CD4-positive, alpha-beta memory T cell (primary cell): ENCODE data around the gene PLCD3. TPM values are rescaled to one million over a fixed set of nuclear protein-coding genes. Genes with fewer than 3 reads are reported as not detected.

Experiments
- CTCF ChIA-PET: fragments of 350-600 bp; sonication (Branson Sonifier 250); formaldehyde crosslinking; loops from one replicate; lab custom pipeline; 2021; ENCODE audit warnings: inconsistent platforms; ENCODE audit not compliant: partially characterized antibody; lab: Charles Lee
- POLR2A ChIA-PET: fragments of 350-600 bp; sonication (Branson Sonifier 250); formaldehyde crosslinking; loops from one replicate; lab custom pipeline; 2021; ENCODE audit not compliant: partially characterized antibody; lab: Charles Lee
- DNase-seq, 5 donors: peaks; one replicate each; pipeline versions ENCODE4 v3.0.0 to v3.0.0-alpha.2; 2020 to 2022; ENCODE audit warnings: mixed read lengths in 1 of 5
- H3K27ac ChIP-seq: one replicate; pipeline ENCODE4 v1.7.0; 2013; ENCODE audit warnings: low read depth, low read length
- H3K27me3 ChIP-seq: 2 replicates; pipeline ENCODE4 v1.7.0; 2013; ENCODE audit warnings: mild to moderate bottlenecking, low read length, moderate library complexity; ENCODE audit not compliant: insufficient read depth
- H3K36me3 ChIP-seq: 2 replicates; pipeline ENCODE4 v1.7.0; 2013; ENCODE audit warnings: mild to moderate bottlenecking, low read length, moderate library complexity; ENCODE audit not compliant: insufficient read depth
- H3K4me1 ChIP-seq: 2 replicates; pipeline ENCODE4 v1.7.0; 2013; ENCODE audit warnings: mild to moderate bottlenecking, low read length, moderate library complexity; ENCODE audit not compliant: insufficient read depth
- H3K4me3 ChIP-seq, 2 donors: one replicate each; pipeline ENCODE4 v1.7.0; 2013; ENCODE audit warnings: low read length in 2 of 2, mild to moderate bottlenecking in 1 of 2
- H3K9me3 ChIP-seq, 2 donors: one replicate each; pipeline ENCODE4 v1.7.0; 2013; ENCODE audit warnings: low read length in 2 of 2, control low read depth in 1 of 2; ENCODE audit not compliant: control insufficient read depth in 1 of 2
- H3K27ac Mint-ChIP-seq, 7 donors: one replicate each; pipeline ENCODE4 v1.8.0; 2020 to 2021; ENCODE audit warnings: mixed read lengths in 7 of 7, mild to moderate bottlenecking in 6 of 7, inconsistent platforms in 3 of 7, moderate library complexity in 3 of 7
- H3K27me3 Mint-ChIP-seq, 2 donors: one replicate each; pipeline ENCODE4 v1.8.0; 2020 to 2021; ENCODE audit warnings: mixed read lengths in 2 of 2
- H3K36me3 Mint-ChIP-seq, 2 donors: one replicate each; pipeline ENCODE4 v1.8.0; 2020 to 2021; ENCODE audit warnings: mixed read lengths in 2 of 2, inconsistent platforms in 1 of 2, mild to moderate bottlenecking in 1 of 2
- H3K4me1 Mint-ChIP-seq, 4 donors: one replicate each; pipeline ENCODE4 v1.8.0; 2020 to 2021; ENCODE audit warnings: mixed read lengths in 4 of 4, mild to moderate bottlenecking in 1 of 4
- H3K4me3 Mint-ChIP-seq, 8 donors: one replicate each; pipeline ENCODE4 v1.8.0; 2020 to 2021; ENCODE audit warnings: mixed read lengths in 8 of 8, mild to moderate bottlenecking in 7 of 8, moderate library complexity in 6 of 8, inconsistent platforms in 3 of 8
- H3K9me3 Mint-ChIP-seq, 8 donors: one replicate each; pipeline ENCODE4 v1.8.0; 2020 to 2021; ENCODE audit warnings: mixed read lengths in 8 of 8, mild to moderate bottlenecking in 5 of 8, inconsistent platforms in 3 of 8, moderate library complexity in 1 of 8
- intact Hi-C: fragments of 100-400 bp; cut with micrococcal nuclease; formaldehyde crosslinking; loops from one replicate; pipeline ENCODE4 v1.15.1; 2023
- polyA plus RNA-seq, 2 donors: library from polyadenylated mRNA; unstranded; fragments of 300-500 nt; fragmentation: Illumina TruSeq; gene quantifications; one replicate each; pipeline ENCODE4 v1.2.3, GENCODE V29; 2021
- total RNA-seq, 2 experiments: library from RNA; stranded (reverse); gene quantifications; one replicate each; pipeline ENCODE4 v1.2.3, GENCODE V29; 2021

The PLCD3 gene
- total and polyA plus RNA-seq, 4 experiments from 2014 or later: 0.30 to 6.0 (median 2.3) TPM

DNA sequence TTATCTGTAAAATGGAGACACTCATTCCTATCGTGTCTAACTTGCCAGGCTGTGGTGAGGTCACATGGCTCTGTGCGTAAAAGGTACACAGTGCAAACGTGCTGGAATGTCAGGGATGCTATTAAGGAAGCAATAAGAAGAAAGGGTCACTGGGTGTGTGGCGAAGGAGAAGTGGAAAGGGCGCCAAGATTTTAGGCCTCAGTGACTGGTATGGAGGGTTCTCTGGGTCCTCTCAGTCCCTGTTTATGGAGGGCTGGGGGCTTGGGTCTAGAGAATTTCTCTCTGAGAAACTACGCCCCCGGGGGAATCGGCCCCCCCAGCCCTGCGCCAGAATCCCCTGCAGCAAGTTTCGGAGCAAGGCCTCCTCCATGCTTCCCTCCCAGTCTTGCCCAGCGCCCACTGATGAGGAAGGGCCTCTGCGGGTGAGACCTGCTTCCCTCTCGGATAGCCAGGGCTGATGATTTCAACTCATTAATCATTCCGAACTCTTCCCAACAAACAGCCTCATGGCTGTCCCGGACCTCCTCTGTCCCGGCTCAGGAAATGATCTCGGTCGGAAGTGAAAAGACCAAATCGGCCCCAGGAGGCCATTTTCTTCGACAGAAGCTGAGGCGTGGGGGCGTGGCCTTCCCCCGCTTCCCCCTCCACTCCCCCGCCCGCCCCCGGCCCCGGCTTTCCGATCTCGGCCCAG is 14.7 kb upstream of the PLCD3 start:
- POLR2A ChIA-PET: interaction anchor here (0.6 to 10.3 kb wide), 14 partner anchors 11 to 169 kb away, joined by 3 to 865 read pairs (median 30); partner anchors contain the start of genes ACBD4, DCAKD, FMNL1 and HEXIM2
- peaks cover 53% of the 10 kb centered on the region for H3K4me1 ChIP-seq
- Mint-ChIP-seq H3K36me3 (peaks cover 0 to 25% of the 10 kb centered on the region in 2 donors), H3K27me3 (peaks cover 1 to 5% of the 10 kb centered on the region in 2 donors), H3K4me1 (peaks cover 26 to 67% (median 47%) of the 10 kb centered on the region in 4 donors), H3K27ac (peak overlapping the region; percentile 98 to 100 (median 100)), H3K4me3 (peak overlapping the region; percentile 93 to 99 (median 96)), H3K9me3 (peaks cover 0 to 17% (median 0%) of the 10 kb centered on the region in 8 donors)
- no peaks in the 10 kb centered on the region for H3K36me3 ChIP-seq
- H3K4me3 ChIP-seq: peak overlapping the region; percentile 62 to 95
- CTCF ChIA-PET: interaction anchor here (6.3 to 22.4 kb wide), 3 partner anchors 12 to 50 kb away, joined by 158 to 552 read pairs (median 163); partner anchors contain the start of genes ACBD4, HEXIM2 and PLCD3
- intact Hi-C loops: no loop called here
- H3K27ac ChIP-seq: peak overlapping the region; percentile 85
- DNase-seq: peak in 1 of 5 donors; percentile 76
- H3K9me3 ChIP-seq: no peaks in the 10 kb centered on the region
- no peaks in the 10 kb centered on the region for H3K27me3 ChIP-seq

DNA sequence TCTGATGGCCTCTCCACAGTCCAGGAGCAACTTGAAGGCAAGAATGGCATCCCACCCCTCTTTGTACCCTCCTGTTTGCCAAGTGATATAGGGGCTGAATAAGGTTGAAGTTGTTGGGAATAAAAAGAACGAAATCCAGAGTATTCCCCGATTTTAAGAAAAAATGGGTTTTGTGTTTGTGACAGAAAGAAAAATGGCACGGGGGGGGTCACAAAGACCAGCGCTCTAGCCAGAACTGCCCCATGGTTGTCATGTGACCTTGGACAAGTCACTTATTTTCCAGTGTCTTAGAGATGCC is 14.2 kb upstream of the PLCD3 start:
- H3K27me3 Mint-ChIP-seq: peaks cover 1 to 5% of the 10 kb centered on the region in 2 donors
- peaks cover 0 to 25% of the 10 kb centered on the region in 2 donors for H3K36me3 Mint-ChIP-seq
- Histone ChIP-seq H3K9me3 (no peaks in the 10 kb centered on the region), H3K27ac (no peak overlapping the region), H3K4me3 (peak overlapping the region; percentile 58 to 95), H3K36me3 (no peaks in the 10 kb centered on the region), H3K4me1 (peaks cover 53% of the 10 kb centered on the region), H3K27me3 (no peaks in the 10 kb centered on the region)
- H3K4me1 Mint-ChIP-seq: peaks cover 23 to 69% (median 45%) of the 10 kb centered on the region in 4 donors
- POLR2A ChIA-PET: interaction anchor here (1.2 to 10.3 kb wide), 4 partner anchors 11 to 170 kb away, joined by 3 to 865 read pairs (median 92); partner anchors contain the start of genes ACBD4, FMNL1 and HEXIM2
- H3K27ac Mint-ChIP-seq: peak overlapping the region; percentile 98 to 100 (median 100)
- intact Hi-C loops: no loop called here
- CTCF ChIA-PET: interaction anchor here (7.9 to 22.4 kb wide), 2 partner anchors 11 to 15 kb away, joined by 163 to 552 read pairs; partner anchors contain the start of genes ACBD4, HEXIM2 and PLCD3
- H3K4me3 Mint-ChIP-seq: peak overlapping the region; percentile 93 to 99 (median 96)
- DNase-seq: no peak
- peaks cover 0 to 17% (median 0%) of the 10 kb centered on the region in 8 donors for H3K9me3 Mint-ChIP-seq

DNA sequence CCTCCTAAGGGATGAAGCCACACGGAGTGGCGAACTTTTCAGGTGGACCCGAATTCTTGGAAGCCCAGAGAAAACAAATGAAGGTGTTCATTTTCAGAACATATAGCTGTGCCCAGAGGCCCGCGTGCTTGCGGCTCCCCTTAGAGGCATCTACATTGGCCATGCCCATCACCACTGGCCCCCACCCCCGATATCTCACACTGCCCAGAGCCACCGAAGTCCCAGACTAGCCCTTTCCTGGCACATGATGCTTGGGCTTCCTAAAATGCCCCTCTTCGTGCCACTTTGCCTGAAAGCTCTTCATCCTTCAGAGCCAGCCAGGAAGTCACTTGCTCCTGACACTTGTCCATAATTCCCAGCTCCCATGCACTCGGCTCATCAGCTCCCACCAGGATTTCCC is 13.9 kb upstream of the PLCD3 start:
- intact Hi-C loops: no loop called here
- Mint-ChIP-seq H3K4me3 (peak overlapping the region; percentile 93 to 99 (median 96)), H3K27me3 (peaks cover 1 to 5% of the 10 kb centered on the region in 2 donors), H3K9me3 (peaks cover 0 to 17% (median 0%) of the 10 kb centered on the region in 8 donors), H3K4me1 (peaks cover 21 to 69% (median 46%) of the 10 kb centered on the region in 4 donors), H3K27ac (peak overlapping the region; percentile 15 to 100 (median 99)), H3K36me3 (peaks cover 0 to 25% of the 10 kb centered on the region in 2 donors)
- peak in 1 of 5 donors; percentile 28 for DNase-seq
- H3K4me3 ChIP-seq: no peak overlapping the region
- no peak overlapping the region for H3K27ac ChIP-seq
- peaks cover 53% of the 10 kb centered on the region for H3K4me1 ChIP-seq
- ChIA-PET POLR2A (interaction anchor here (1.2 to 10.3 kb wide), 4 partner anchors 11 to 170 kb away, joined by 3 to 865 read pairs (median 92); partner anchors contain the start of genes ACBD4, FMNL1 and HEXIM2), CTCF (interaction anchor here (1.1 to 22.4 kb wide), 3 partner anchors 11 to 53 kb away, joined by 3 to 552 read pairs (median 163); partner anchors contain the start of genes ACBD4, HEXIM2 and PLCD3)
- H3K27me3 ChIP-seq: no peaks in the 10 kb centered on the region
- H3K36me3 ChIP-seq: no peaks in the 10 kb centered on the region
- no peaks in the 10 kb centered on the region for H3K9me3 ChIP-seq

DNA sequence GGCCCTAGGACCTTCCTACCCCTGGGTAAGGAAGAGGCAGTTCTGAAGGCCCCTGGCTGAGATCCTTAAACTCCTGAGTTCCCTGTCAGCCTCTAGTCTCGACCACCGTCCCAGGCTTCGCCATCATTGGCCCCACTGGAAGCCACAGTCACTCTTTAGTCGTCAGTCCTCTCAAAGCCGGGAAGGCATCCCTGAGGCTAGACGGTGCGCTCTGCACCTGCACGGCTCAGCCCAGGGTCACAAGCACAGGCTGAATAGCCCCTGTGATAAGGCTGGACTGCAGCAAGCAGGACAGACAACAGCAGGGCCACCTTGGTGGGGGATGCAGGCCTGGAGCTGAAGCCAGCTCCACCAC is 12.7 kb upstream of the PLCD3 start:
- DNase-seq: peak in 1 of 5 donors; percentile 33
- POLR2A ChIA-PET: interaction anchor here (0.6 to 10.3 kb wide), 4 partner anchors 10 to 171 kb away, joined by 3 to 865 read pairs (median 8); partner anchors contain the start of genes ACBD4 and HEXIM2
- intact Hi-C loops: no loop called here
- Mint-ChIP-seq H3K36me3 (peaks cover 0 to 23% of the 10 kb centered on the region in 2 donors), H3K4me3 (peak overlapping the region in 6 of 8 donors; percentile 39 to 69 (median 49)), H3K4me1 (peaks cover 17 to 64% (median 42%) of the 10 kb centered on the region in 4 donors), H3K9me3 (peaks cover 0 to 17% (median 0%) of the 10 kb centered on the region in 8 donors), H3K27ac (peak overlapping the region in 4 of 7 donors; percentile 42 to 100 (median 55)), H3K27me3 (peaks cover 1 to 5% of the 10 kb centered on the region in 2 donors)
- Histone ChIP-seq H3K9me3 (no peaks in the 10 kb centered on the region), H3K27me3 (no peaks in the 10 kb centered on the region), H3K4me1 (peaks cover 48% of the 10 kb centered on the region), H3K4me3 (no peak overlapping the region), H3K27ac (peak overlapping the region; percentile 35), H3K36me3 (no peaks in the 10 kb centered on the region)
- CTCF ChIA-PET: interaction anchor here (1.1 to 22.4 kb wide), 3 partner anchors 10 to 54 kb away, joined by 3 to 552 read pairs (median 11); partner anchors contain the start of genes ACBD4 and PLCD3

DNA sequence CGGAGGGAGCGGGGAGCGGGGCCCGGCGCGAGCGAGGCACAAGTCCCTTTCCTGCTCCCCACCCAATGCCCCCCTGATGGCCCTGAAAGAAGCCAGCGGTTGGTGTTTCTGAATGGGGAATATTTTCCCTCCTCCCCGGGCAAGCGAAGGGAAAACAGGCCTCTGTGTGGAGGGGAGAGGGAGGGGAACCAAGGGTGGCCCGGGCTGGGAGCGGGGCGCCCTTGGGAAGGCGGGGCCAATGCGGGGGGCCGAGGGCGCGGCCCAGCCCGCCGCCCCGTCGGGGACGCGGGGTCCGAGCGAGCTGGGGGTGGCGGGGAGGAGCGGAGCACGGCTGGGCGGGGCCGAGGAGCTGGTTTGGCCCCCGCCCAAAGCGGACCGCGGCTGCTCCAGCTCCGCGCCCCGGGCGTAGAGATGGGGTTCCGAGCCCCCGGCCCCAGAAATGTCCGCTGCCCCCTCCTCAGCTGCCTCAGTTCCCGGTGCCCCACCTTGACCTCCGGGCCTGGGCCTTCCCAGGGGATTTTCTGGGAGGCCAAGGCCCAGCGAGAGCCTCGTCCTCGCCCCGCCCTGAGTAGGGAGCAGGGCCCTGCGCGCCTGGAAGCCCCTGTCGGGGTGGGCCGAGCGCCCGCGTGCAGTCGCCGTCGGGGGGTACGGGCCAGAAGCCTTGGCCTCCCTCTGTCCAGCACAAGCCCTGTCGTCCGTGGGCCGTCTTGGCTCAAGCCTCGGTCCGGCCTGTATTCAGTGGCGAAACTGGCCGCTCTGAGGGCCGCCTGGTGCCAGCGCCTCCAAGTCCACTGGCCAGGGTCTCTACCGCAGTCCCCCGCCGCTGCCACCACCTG is 12.1 kb upstream of the PLCD3 start:
- Mint-ChIP-seq H3K27ac (peak overlapping the region in 6 of 7 donors; percentile 42 to 100 (median 62)), H3K27me3 (peaks cover 1 to 5% of the 10 kb centered on the region in 2 donors), H3K9me3 (peaks cover 0 to 12% (median 0%) of the 10 kb centered on the region in 8 donors), H3K4me1 (peaks cover 17 to 58% (median 39%) of the 10 kb centered on the region in 4 donors), H3K36me3 (peaks cover 0 to 18% of the 10 kb centered on the region in 2 donors), H3K4me3 (peak overlapping the region; percentile 33 to 69 (median 62))
- CTCF ChIA-PET: interaction anchor here (2.1 to 22.4 kb wide), 2 partner anchors 9 to 53 kb away, joined by 11 to 552 read pairs; partner anchors contain the start of genes ACBD4 and PLCD3
- intact Hi-C loops: no loop called here
- POLR2A ChIA-PET: interaction anchor here (0.6 to 10.3 kb wide), 5 partner anchors 8 to 94 kb away, joined by 3 to 865 read pairs (median 4); partner anchors contain the start of genes ACBD4 and HEXIM2
- H3K27me3 ChIP-seq: no peaks in the 10 kb centered on the region
- H3K9me3 ChIP-seq: no peaks in the 10 kb centered on the region
- DNase-seq: peak in 1 of 5 donors; percentile 36
- peak overlapping the region; percentile 35 for H3K27ac ChIP-seq
- peaks cover 47% of the 10 kb centered on the region for H3K4me1 ChIP-seq
- H3K4me3 ChIP-seq: no peak overlapping the region
- H3K36me3 ChIP-seq: no peaks in the 10 kb centered on the region

DNA sequence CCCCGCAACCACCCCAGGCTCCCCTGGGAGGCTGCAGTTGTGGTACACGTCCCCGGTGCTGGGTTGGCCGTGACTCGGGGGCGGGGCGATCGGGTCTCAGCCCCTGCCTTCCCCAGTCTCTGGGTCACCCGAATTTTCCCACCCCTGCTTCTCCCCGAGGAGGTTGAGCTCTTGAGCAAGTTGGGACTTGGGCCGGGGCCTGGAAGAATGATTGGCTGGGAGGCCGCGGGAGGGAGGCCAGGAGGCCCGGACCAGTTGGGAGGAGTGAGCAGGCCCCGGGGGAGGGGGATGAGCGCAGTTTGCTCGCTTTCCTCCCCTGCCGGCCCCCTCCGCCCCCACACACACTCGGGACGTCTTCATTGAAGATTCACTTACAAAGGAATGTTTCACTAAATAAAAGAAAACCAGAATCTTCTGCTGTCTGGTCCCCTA is 11.5 kb upstream of the PLCD3 start:
- Histone ChIP-seq H3K27ac (peak overlapping the region; percentile 35), H3K9me3 (no peaks in the 10 kb centered on the region), H3K4me3 (no peak overlapping the region), H3K27me3 (no peaks in the 10 kb centered on the region), H3K4me1 (peaks cover 47% of the 10 kb centered on the region), H3K36me3 (no peaks in the 10 kb centered on the region)
- intact Hi-C loops: no loop called here
- Mint-ChIP-seq H3K27me3 (peaks cover 1 to 5% of the 10 kb centered on the region in 2 donors), H3K4me3 (peak overlapping the region; percentile 33 to 68 (median 61)), H3K4me1 (peaks cover 17 to 58% (median 37%) of the 10 kb centered on the region in 4 donors), H3K27ac (peak overlapping the region in 5 of 7 donors; percentile 17 to 72 (median 65)), H3K9me3 (peaks cover 0 to 10% (median 0%) of the 10 kb centered on the region in 8 donors), H3K36me3 (peaks cover 0 to 15% of the 10 kb centered on the region in 2 donors)
- ChIA-PET POLR2A (interaction anchor here (0.6 to 10.3 kb wide), 4 partner anchors 8 to 29 kb away, joined by 3 to 865 read pairs (median 6); partner anchors contain the start of genes ACBD4 and HEXIM2), CTCF (interaction anchor here (2.1 to 22.4 kb wide), 2 partner anchors 8 to 54 kb away, joined by 11 to 552 read pairs; partner anchors contain the start of genes ACBD4 and PLCD3)
- no peak for DNase-seq
